GM12892 (cell line): ENCODE measurements around the gene NEK2.
"Not testable (repeated sequence)": the region's sequence is repeated elsewhere in the genome, so short reads cannot be mapped to it uniquely, and the experiment has no call there.

Experiments used
- POLR2A ChIP-seq: IDR thresholded peaks from 2 replicates; pipeline ENCODE4 v1.6.1; 2011; ENCODE audit warnings: low read depth, low read length, control low read depth
- POLR2AphosphoS5 ChIP-seq: IDR thresholded peaks from 2 replicates; pipeline ENCODE4 v1.6.1; 2011; ENCODE audit warnings: low read depth, low read length, control low read depth
- TAF1 ChIP-seq: IDR thresholded peaks from 2 replicates; pipeline ENCODE4 v1.6.1; 2011; ENCODE audit warnings: low read depth, mild to moderate bottlenecking, control low read depth, low read length, borderline replicate concordance

- TF ChIP-seq TAF1, POLR2AphosphoS5, POLR2A: not testable (repeated sequence)
Observed at GRCh38 chr1:211625866-211626265, 49.6 kb downstream of the NEK2 start.
